Sigmoid colon (tissue), 3 donors: Measurements from ENCODE around the gene TMEM130.

Experiments
- CTCF ChIP-seq, 4 experiments: fragments of 450-650 bp in 3 of 4; fragments of 200-600 bp in 1 of 4; IDR thresholded peaks; one replicate each; pipeline ENCODE4 v1.5.1; 2016 to 2019; ENCODE audit warnings: antibody characterized with exemption in 4 of 4, mild to moderate bottlenecking in 3 of 4, moderate library complexity in 2 of 4
- POLR2A ChIP-seq, 2 donors: fragments of 450-650 bp; IDR thresholded peaks; one replicate each; pipeline ENCODE4 v1.6.1; 2016; ENCODE audit warnings: antibody characterized with exemption in 2 of 2, mild to moderate bottlenecking in 2 of 2, moderate library complexity in 2 of 2

DNA sequence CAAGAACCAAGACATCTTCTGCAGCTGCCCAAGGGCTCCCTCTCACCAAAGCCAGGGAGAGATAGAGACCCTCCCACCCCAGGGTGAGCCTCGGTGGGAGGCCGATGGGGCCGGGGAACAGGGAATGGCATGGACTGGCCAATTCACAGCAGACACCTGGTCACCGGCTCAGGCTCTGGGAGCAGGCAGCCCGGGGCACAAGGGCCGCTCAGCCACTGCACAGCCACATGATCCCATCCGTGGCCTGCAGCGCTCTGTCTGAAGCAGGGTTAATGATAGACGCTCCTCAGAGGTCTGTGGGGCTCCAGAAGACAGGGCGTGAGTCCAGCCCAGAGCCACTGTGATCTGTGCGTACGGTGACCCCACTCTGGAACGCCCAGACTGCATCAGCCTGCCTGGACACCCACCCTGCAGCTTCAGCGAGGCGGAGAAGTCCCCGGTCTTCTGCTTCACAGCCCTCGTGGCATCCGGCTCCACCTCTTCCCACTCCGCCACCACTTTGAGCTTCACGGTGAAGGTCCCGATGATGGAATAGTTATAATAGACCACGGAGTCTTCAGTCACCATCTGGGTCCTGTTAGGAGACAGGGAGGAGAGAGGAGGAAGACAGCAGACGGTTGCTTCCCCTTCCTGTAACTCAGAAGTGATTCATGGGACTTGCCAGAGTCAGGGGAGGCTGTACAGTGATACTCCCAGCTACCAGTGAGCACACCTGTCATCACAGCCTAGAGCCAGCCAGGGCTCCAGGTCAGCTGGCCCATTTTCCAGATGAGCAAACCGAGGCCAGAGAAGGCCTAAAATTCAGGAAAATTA, 14.0 kb downstream of the TMEM130 start:
- no peak for TF ChIP-seq CTCF (IDR thresholded peaks at IDR 0.05)
- TF ChIP-seq POLR2A (IDR thresholded peaks at IDR 0.05) = no peak
